Mesenchymal stem cell (in vitro differentiated cells and primary cell): ENCODE measurements around the gene CEP350.

Source experiments
- DNase-seq: peaks from one replicate; pipeline ENCODE4 v3.0.0-alpha.2; 2013
- H2AFZ ChIP-seq: one replicate; pipeline ENCODE4 v1.6.1; 2013; ENCODE audit warnings: low read depth, mild to moderate bottlenecking, control low read depth, inconsistent platforms, low read length, moderate library complexity
- H2AK5ac ChIP-seq: 2 replicates; pipeline ENCODE4 v1.6.1; 2013; ENCODE audit warnings: low read length, moderate library complexity, mild to moderate bottlenecking, inconsistent platforms; ENCODE audit not compliant: severe bottlenecking
- H2BK120ac ChIP-seq: one replicate; pipeline ENCODE4 v1.6.1; 2013; ENCODE audit warnings: low read depth, mild to moderate bottlenecking, inconsistent platforms, low read length, moderate library complexity
- H2BK12ac ChIP-seq, 2 experiments: one replicate each; pipeline ENCODE4 v1.6.1; 2013; ENCODE audit warnings: inconsistent platforms in 2 of 2, low read length in 2 of 2, mild to moderate bottlenecking in 2 of 2, moderate library complexity in 2 of 2, control low read depth in 1 of 2
- H2BK15ac ChIP-seq: one replicate; pipeline ENCODE4 v1.6.1; 2013; ENCODE audit warnings: mild to moderate bottlenecking, low read depth, inconsistent platforms; ENCODE audit not compliant: poor library complexity, severe bottlenecking
- H2BK5ac ChIP-seq: 2 replicates; pipeline ENCODE4 v1.6.1; 2013; ENCODE audit warnings: low read depth, mild to moderate bottlenecking, low read length, control low read depth, inconsistent platforms; ENCODE audit not compliant: poor library complexity, severe bottlenecking
- H3K14ac ChIP-seq, 2 experiments: one replicate each; pipeline ENCODE4 v1.6.1; 2013; ENCODE audit warnings: inconsistent platforms in 2 of 2, low read length in 2 of 2, control low read depth in 1 of 2, mild to moderate bottlenecking in 1 of 2, moderate library complexity in 1 of 2
- H3K18ac ChIP-seq, 2 experiments: one replicate each; pipeline ENCODE4 v1.6.1; 2013; ENCODE audit warnings: inconsistent platforms in 2 of 2, low read length in 2 of 2, control low read depth in 1 of 2, low read depth in 1 of 2, mild to moderate bottlenecking in 1 of 2
- H3K23ac ChIP-seq, 2 experiments: one replicate each; pipeline ENCODE4 v1.6.1; 2013; ENCODE audit warnings: inconsistent platforms in 2 of 2, low read length in 2 of 2, mild to moderate bottlenecking in 2 of 2, moderate library complexity in 2 of 2, control low read depth in 1 of 2
- H3K27ac ChIP-seq: 2 replicates; pipeline ENCODE4 v1.5.1; 2013; ENCODE audit warnings: mild to moderate bottlenecking, moderate library complexity, low read length, control low read depth, inconsistent platforms; ENCODE audit not compliant: poor library complexity, severe bottlenecking
- H3K27me3 ChIP-seq, 2 experiments: 2 replicates each; pipeline versions ENCODE4 v1.6.1 to v1.7.0; 2013; ENCODE audit warnings: low read length in 2 of 2, mild to moderate bottlenecking in 2 of 2, moderate library complexity in 2 of 2, control low read depth in 1 of 2, inconsistent platforms in 1 of 2; ENCODE audit not compliant: control insufficient read depth in 1 of 2, insufficient read depth in 1 of 2
- H3K36me3 ChIP-seq, 2 experiments: 2 replicates each; pipeline versions ENCODE4 v1.6.1 to v1.7.0; 2013; ENCODE audit warnings: low read length in 2 of 2, control low read depth in 1 of 2, inconsistent platforms in 1 of 2, low read depth in 1 of 2, mild to moderate bottlenecking in 1 of 2; ENCODE audit not compliant: insufficient read depth in 2 of 2, control insufficient read depth in 1 of 2
- H3K4ac ChIP-seq, 2 experiments: one replicate each; pipeline ENCODE4 v1.6.1; 2013; ENCODE audit warnings: inconsistent platforms in 2 of 2, low read length in 2 of 2, mild to moderate bottlenecking in 2 of 2, moderate library complexity in 2 of 2, control low read depth in 1 of 2, low read depth in 1 of 2
- H3K4me1 ChIP-seq: 2 replicates; pipeline ENCODE4 v1.6.1; 2013; ENCODE audit warnings: low read depth, low read length, control low read depth; ENCODE audit not compliant: control insufficient read depth, insufficient read depth
- H3K4me2 ChIP-seq: 2 replicates; pipeline ENCODE4 v1.6.1; 2013; ENCODE audit warnings: low read length, mild to moderate bottlenecking, inconsistent platforms; ENCODE audit not compliant: poor library complexity, severe bottlenecking
- H3K4me3 ChIP-seq, 2 experiments: 2 replicates each; pipeline versions ENCODE4 v1.5.1 to v1.7.0; 2013; ENCODE audit warnings: low read length in 2 of 2, mild to moderate bottlenecking in 2 of 2, control low read depth in 1 of 2, low read depth in 1 of 2; ENCODE audit not compliant: insufficient read depth in 1 of 2
- H3K79me1 ChIP-seq: replicated peaks from 2 replicates; pipeline ENCODE4 v1.6.1; 2013; ENCODE audit warnings: mild to moderate bottlenecking, control low read depth, low read length, inconsistent platforms; ENCODE audit not compliant: poor library complexity, severe bottlenecking
- H3K9ac ChIP-seq: 2 replicates; pipeline ENCODE4 v1.7.0; 2013; ENCODE audit warnings: mild to moderate bottlenecking, low read length, moderate library complexity
- H3K9me3 ChIP-seq: 2 replicates; pipeline ENCODE4 v1.7.0; 2013; ENCODE audit warnings: mild to moderate bottlenecking, low read length; ENCODE audit not compliant: control insufficient read depth
- H4K8ac ChIP-seq: one replicate; pipeline ENCODE4 v1.6.1; 2013; ENCODE audit warnings: inconsistent platforms, mild to moderate bottlenecking, low read length, moderate library complexity
- H4K91ac ChIP-seq: one replicate; pipeline ENCODE4 v1.6.1; 2013; ENCODE audit warnings: mild to moderate bottlenecking, low read length, inconsistent platforms
- WGBS: methylation state at CpG from one replicate; pipeline ENCODE4 v1.1.7; 2013; ENCODE audit warnings: mixed read lengths; 5-methylcytosine and 5-hydroxymethylcytosine counted together

The CEP350 gene

GRCh38 chr1:180160357-180160756 is 205.7 kb downstream of the CEP350 start:
- no peak for DNase-seq
- H3K79me1 ChIP-seq, result peaks cover 28% of the 10 kb centered on the region
- H2AFZ ChIP-seq, result no peak overlapping the region
- H2BK15ac ChIP-seq, result no peak overlapping the region
- no peak overlapping the region for H4K91ac ChIP-seq
- H3K9ac ChIP-seq, result no peak overlapping the region
- WGBS, result no CpG with 5 or more reads among the region's 1 CpG
- H3K4me2 ChIP-seq, result no peak overlapping the region
- H3K18ac ChIP-seq, result no peak overlapping the region
- peaks cover 17% of the 10 kb centered on the region for H3K4me1 ChIP-seq
- H3K14ac ChIP-seq, result no peak overlapping the region
- peaks cover 0 to 7% of the 10 kb centered on the region in 2 experiments for H3K36me3 ChIP-seq
- no peak overlapping the region for H3K4me3 ChIP-seq
- no peak overlapping the region for H2BK5ac ChIP-seq
- no peaks in the 10 kb centered on the region for H3K27me3 ChIP-seq
- H4K8ac ChIP-seq, result no peak overlapping the region
- no peaks in the 10 kb centered on the region for H3K9me3 ChIP-seq
- H3K4ac ChIP-seq, result no peak overlapping the region
- H2BK120ac ChIP-seq, result no peak overlapping the region
- H3K27ac ChIP-seq, result no peak overlapping the region
- H2BK12ac ChIP-seq, result no peak overlapping the region
- no peak overlapping the region for H2AK5ac ChIP-seq
- no peak overlapping the region for H3K23ac ChIP-seq

DNA sequence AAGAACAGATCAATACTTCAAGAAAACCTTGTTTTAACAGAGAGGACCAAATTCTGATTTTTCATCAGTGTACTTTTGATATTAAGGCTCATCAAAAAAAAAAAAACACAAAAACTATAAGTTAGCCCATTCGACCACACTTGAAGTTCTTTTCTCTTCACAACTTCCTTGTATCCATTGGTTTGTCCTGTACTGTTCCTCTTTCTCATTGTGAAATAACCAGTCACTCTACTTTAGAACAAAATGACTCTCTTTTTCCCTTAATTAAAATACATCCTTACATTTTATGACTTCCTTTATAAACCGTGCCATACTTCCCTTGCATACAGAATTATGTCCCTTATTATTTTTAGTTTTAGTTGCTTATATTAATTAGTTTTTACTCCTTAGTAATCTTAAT is 208.4 kb downstream of the CEP350 start:
- Histone ChIP-seq H3K79me1 (peaks cover 40% of the 10 kb centered on the region), H2BK120ac (no peak overlapping the region), H3K36me3 (peaks cover 9 to 16% of the 10 kb centered on the region in 2 experiments), H3K27me3 (no peaks in the 10 kb centered on the region), H2BK15ac (no peak overlapping the region), H3K18ac (no peak overlapping the region), H3K23ac (no peak overlapping the region), H2BK5ac (no peak overlapping the region), H3K9me3 (no peaks in the 10 kb centered on the region), H3K4ac (no peak overlapping the region), H3K4me3 (no peak overlapping the region), H3K4me2 (no peak overlapping the region), H4K8ac (no peak overlapping the region), H3K14ac (no peak overlapping the region), H3K9ac (no peak overlapping the region), H2AFZ (no peak overlapping the region), H3K27ac (no peak overlapping the region), H2BK12ac (no peak overlapping the region), H3K4me1 (peaks cover 18% of the 10 kb centered on the region), H4K91ac (no peak overlapping the region), H2AK5ac (no peak overlapping the region)
- 97% methylated on average over 1 of the region's 2 CpGs for WGBS
- DNase-seq, result no peak
